Measurements from ENCODE around the gene LYST. TPM values are rescaled to one million over a fixed set of nuclear protein-coding genes. Genes with fewer than 3 reads are reported as not detected.

The LYST gene
- total RNA-seq, 2 experiments from 2014 or later: 4.0 to 8.2 TPM

- no peaks in the 10 kb centered on the region for H3K4me1 ChIP-seq (ENCODE audit: insufficient read depth, low read length, poor library complexity, severe bottlenecking)
- ChIA-PET POLR2A (interaction anchor here (0.6 to 0.7 kb wide), 3 partner anchors 23 to 295 kb away, joined by 3 to 5 read pairs (median 3); no protein-coding TSS in a partner anchor), CTCF (ENCODE audit: unreplicated experiment) (no interaction called here)
- no peaks in the 10 kb centered on the region for H3K79me2 ChIP-seq (ENCODE audit: insufficient read depth, low read depth, low read length)
- H3K4me3 ChIP-seq (ENCODE audit: low read depth, low read length, poor library complexity, severe bottlenecking): no peak overlapping the region
- intact Hi-C loops (cut with micrococcal nuclease; ENCODE audit: unreplicated experiment): no loop called here
- H4K20me1 ChIP-seq (ENCODE audit: insufficient read depth, low read length): no peaks in the 10 kb centered on the region
- H3K9me2 ChIP-seq (ENCODE audit: insufficient read depth, low read length): no peaks in the 10 kb centered on the region
- no peak overlapping the region for H3K27ac ChIP-seq (ENCODE audit: low read depth, low read length, poor library complexity, severe bottlenecking)
- no peak overlapping the region for H2AFZ ChIP-seq (ENCODE audit: low read length)
- TF ChIP-seq, protein P1, sequence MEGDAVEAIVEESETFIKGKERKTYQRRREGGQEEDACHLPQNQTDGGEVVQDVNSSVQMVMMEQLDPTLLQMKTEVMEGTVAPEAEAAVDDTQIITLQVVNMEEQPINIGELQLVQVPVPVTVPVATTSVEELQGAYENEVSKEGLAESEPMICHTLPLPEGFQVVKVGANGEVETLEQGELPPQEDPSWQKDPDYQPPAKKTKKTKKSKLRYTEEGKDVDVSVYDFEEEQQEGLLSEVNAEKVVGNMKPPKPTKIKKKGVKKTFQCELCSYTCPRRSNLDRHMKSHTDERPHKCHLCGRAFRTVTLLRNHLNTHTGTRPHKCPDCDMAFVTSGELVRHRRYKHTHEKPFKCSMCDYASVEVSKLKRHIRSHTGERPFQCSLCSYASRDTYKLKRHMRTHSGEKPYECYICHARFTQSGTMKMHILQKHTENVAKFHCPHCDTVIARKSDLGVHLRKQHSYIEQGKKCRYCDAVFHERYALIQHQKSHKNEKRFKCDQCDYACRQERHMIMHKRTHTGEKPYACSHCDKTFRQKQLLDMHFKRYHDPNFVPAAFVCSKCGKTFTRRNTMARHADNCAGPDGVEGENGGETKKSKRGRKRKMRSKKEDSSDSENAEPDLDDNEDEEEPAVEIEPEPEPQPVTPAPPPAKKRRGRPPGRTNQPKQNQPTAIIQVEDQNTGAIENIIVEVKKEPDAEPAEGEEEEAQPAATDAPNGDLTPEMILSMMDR (conservative IDR thresholded peaks at IDR 0.05; ENCODE audit: low read length): no peak
- H3K9me3 ChIP-seq (ENCODE audit: low read length): no peaks in the 10 kb centered on the region
- no peak overlapping the region for H3K4me2 ChIP-seq (ENCODE audit: low read length)
- no peak for DNase-seq (ENCODE audit: low spot score)
- no TSS peak for BruUV-seq (replicated peaks)
- H3K36me3 ChIP-seq (ENCODE audit: insufficient read depth, low read length): no peaks in the 10 kb centered on the region
Measured at GRCh38 chr1:235749755-235750300, 116.9 kb downstream of the LYST start.

DNA sequence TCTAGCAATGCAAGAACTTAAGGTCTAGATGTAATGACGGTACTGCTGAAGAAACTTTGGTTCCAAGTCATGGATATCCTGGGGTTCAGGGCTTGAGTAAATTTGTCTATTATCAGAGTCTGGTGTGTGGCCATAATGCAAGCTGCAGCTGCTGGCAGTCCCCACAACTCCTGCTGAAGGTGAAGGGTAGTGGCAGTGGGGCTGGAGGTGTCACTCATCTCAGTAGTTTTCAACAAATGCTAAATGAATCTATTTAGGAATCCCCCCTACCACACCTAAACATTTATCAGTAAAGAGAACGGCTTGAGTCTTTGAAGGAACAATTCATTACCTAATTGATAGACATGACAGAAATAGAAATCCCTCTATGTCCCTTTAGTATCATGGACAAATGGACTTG, 118.0 kb downstream of the LYST start:
- H4K20me1 ChIP-seq (ENCODE audit: insufficient read depth, low read length): no peaks in the 10 kb centered on the region
- no peaks in the 10 kb centered on the region for H3K36me3 ChIP-seq (ENCODE audit: insufficient read depth, low read length)
- no peak for TF ChIP-seq EZH2phosphoT487 (IDR thresholded peaks at IDR 0.05; ENCODE audit: borderline replicate concordance, low read depth, low read length)
- TF ChIP-seq, protein P1 (conservative IDR thresholded peaks at IDR 0.05; ENCODE audit: low read length): no peak
- no peak for DNase-seq (ENCODE audit: low spot score)
- no peaks in the 10 kb centered on the region for H3K9me3 ChIP-seq (ENCODE audit: low read length)
- no TSS peak for BruUV-seq (replicated peaks)
- H3K4me3 ChIP-seq (ENCODE audit: low read depth, low read length, poor library complexity, severe bottlenecking): no peak overlapping the region
- ChIA-PET POLR2A (no interaction called here), CTCF (ENCODE audit: unreplicated experiment) (no interaction called here)
- H3K27ac ChIP-seq (ENCODE audit: low read depth, low read length, poor library complexity, severe bottlenecking): no peak overlapping the region
- intact Hi-C loops (cut with micrococcal nuclease; ENCODE audit: unreplicated experiment): no loop called here
- H3K4me1 ChIP-seq (ENCODE audit: insufficient read depth, low read length, poor library complexity, severe bottlenecking): no peaks in the 10 kb centered on the region
- no peaks in the 10 kb centered on the region for H3K9me2 ChIP-seq (ENCODE audit: insufficient read depth, low read length)
- H3K79me2 ChIP-seq (ENCODE audit: insufficient read depth, low read depth, low read length): no peaks in the 10 kb centered on the region
- H3K4me2 ChIP-seq (ENCODE audit: low read length): no peak overlapping the region
- H2AFZ ChIP-seq (ENCODE audit: low read length): no peak overlapping the region

- no peaks in the 10 kb centered on the region for H3K36me3 ChIP-seq (ENCODE audit: insufficient read depth, low read length)
- BruUV-seq (replicated peaks): no TSS peak
- no peaks in the 10 kb centered on the region for H3K9me2 ChIP-seq (ENCODE audit: insufficient read depth, low read length)
- no peaks in the 10 kb centered on the region for H3K79me2 ChIP-seq (ENCODE audit: insufficient read depth, low read depth, low read length)
- no peaks in the 10 kb centered on the region for H4K20me1 ChIP-seq (ENCODE audit: insufficient read depth, low read length)
- H3K4me3 ChIP-seq (ENCODE audit: low read depth, low read length, poor library complexity, severe bottlenecking): no peak overlapping the region
- no peak for TF ChIP-seq EZH2phosphoT487 (IDR thresholded peaks at IDR 0.05; ENCODE audit: borderline replicate concordance, low read depth, low read length)
- TF ChIP-seq, protein P1 (conservative IDR thresholded peaks at IDR 0.05; ENCODE audit: low read length): no peak
- intact Hi-C loops (cut with micrococcal nuclease; ENCODE audit: unreplicated experiment): no loop called here
- H3K9me3 ChIP-seq (ENCODE audit: low read length): no peaks in the 10 kb centered on the region
- H3K4me1 ChIP-seq (ENCODE audit: insufficient read depth, low read length, poor library complexity, severe bottlenecking): no peaks in the 10 kb centered on the region
- ChIA-PET CTCF (ENCODE audit: unreplicated experiment) (no interaction called here), POLR2A (no interaction called here)
- no peak overlapping the region for H3K4me2 ChIP-seq (ENCODE audit: low read length)
- H2AFZ ChIP-seq (ENCODE audit: low read length): no peak overlapping the region
- H3K27ac ChIP-seq (ENCODE audit: low read depth, low read length, poor library complexity, severe bottlenecking): no peak overlapping the region
- DNase-seq (ENCODE audit: low spot score): no peak
Measured at GRCh38 chr1:235746245-235746644, 120.5 kb downstream of the LYST start.

All from OCI-LY7 (cell line).